HG02798 (cell line): ENCODE data around the gene RFLNA.
"Not testable (repeated sequence)": the region's sequence is repeated elsewhere in the genome, so short reads cannot be mapped to it uniquely, and the experiment has no call there.

Experiments
- ATAC-seq: cut with Tn5 transposase; IDR thresholded peaks from one replicate; pipeline ENCODE4 v1.9.1; 2021; ENCODE audit warnings: mild to moderate bottlenecking; ENCODE audit not compliant: unreplicated experiment, poor library complexity

Gene RFLNA

DNA sequence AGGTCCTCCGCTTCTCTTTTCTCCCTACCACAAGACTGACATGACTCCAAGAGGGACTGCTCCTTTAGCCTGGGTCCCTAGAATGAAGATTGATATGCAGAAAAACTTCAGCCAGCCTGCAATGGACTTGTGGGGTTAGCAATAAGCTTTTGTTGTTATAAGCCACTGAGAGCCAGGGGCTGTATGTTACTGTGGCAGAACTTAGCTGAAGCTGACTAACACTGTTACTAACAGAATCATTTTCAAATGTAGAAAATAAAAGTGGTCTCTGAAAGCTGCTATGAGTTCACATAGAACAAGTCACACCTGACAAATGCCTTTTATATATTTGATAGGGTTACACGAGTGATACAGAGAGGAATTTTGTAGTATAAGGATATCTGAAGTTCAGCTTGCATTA, 13.6 kb upstream of the RFLNA start:
- no peak for ATAC-seq

DNA sequence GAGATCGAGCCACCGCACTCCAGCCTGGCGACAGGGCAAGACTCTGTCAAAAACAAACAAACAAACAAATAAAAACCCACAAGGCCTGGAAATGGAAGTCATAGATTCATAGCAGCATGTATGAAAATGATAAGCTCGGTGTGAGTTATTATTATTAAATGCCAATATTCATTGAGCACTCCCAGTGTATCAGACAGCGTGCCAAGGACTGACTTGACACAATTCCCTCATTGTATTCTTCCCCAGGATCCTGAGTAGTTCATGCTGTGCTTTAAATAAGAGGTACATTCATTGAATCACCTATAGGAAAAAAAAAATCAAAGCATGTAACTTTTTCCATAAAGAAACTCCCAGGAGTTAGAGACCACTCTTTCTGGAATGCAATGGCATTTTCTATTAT, 12.6 kb upstream of the RFLNA start:
- ATAC-seq, result no peak

DNA sequence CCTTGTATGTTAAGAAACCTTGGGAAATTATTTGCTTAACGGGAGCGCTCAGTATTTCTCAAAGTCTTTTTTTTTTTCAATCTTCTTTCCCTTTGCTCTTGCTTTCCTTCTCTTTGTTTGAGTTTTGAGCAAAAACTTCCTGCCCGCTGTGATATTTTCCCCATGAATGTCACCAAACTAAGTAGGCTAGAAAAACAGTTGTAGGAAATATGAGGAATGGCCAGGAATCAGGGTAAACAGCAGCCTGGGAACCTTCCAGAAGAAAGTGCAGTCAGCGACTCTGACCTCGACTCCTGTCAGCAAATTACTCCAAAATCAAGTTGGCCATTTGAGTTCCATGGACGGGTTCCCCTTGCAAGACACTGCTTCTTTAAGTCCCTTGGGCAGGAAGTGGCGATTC, 11.6 kb upstream of the RFLNA start:
- no peak for ATAC-seq

DNA sequence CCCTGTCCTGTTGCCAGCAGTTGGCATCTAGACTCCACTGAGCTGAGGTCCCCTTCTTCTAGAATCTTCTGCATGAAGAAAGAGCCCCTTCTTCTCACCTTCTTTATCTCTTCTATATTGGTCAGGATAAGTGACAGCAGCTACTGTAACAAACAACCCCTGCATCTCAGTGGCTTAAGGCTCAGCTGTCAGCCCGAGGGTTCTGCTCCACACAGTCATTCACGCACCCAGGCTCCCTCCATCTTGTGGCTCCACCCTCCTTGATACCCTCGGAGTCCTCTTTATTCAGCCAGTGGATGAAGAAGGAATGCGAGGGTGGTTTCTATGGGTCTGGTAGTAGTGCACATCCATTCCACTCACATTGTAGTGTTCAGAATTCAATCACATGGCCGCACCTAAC, 10.5 kb upstream of the RFLNA start:
- ATAC-seq, result no peak

DNA sequence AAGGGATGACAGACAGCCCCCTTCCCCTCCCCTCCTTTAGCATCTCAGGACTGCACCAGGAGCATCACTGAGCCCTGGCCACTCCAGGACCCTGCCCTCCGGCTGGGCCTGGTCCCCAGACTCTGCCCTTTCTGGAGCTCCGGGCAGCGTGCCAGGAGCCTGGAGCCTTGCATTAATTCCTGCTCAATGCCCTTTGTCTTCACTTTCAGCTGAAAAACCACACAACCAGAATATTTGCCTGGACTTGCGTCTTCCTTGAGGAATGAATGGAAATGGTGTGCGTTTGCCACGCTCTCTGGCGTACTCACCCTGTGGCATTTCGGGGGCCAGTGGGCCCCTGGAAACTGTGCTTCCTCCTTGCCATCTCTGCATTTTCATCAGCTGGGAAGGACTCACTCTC, 8.5 kb upstream of the RFLNA start:
- no peak for ATAC-seq

DNA sequence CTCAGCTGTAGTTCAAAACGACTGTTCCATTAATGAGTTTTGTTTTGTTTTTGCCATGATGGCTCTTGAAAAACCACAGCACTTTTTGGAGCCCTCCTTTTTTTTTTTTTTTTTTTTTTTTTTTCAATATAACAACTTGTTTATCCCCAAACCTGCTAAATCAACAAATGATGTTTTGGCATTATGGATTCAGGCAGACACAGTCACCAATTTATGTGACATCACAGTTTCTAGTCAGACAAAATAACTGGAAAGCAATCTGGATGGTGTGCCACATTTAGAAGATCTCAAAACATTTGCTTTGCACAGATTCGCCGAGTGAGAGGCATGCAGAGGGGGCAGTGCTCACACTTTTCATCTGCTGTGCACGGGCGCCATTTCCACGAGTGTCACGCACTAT, 7.9 kb upstream of the RFLNA start:
- ATAC-seq, result no peak

DNA sequence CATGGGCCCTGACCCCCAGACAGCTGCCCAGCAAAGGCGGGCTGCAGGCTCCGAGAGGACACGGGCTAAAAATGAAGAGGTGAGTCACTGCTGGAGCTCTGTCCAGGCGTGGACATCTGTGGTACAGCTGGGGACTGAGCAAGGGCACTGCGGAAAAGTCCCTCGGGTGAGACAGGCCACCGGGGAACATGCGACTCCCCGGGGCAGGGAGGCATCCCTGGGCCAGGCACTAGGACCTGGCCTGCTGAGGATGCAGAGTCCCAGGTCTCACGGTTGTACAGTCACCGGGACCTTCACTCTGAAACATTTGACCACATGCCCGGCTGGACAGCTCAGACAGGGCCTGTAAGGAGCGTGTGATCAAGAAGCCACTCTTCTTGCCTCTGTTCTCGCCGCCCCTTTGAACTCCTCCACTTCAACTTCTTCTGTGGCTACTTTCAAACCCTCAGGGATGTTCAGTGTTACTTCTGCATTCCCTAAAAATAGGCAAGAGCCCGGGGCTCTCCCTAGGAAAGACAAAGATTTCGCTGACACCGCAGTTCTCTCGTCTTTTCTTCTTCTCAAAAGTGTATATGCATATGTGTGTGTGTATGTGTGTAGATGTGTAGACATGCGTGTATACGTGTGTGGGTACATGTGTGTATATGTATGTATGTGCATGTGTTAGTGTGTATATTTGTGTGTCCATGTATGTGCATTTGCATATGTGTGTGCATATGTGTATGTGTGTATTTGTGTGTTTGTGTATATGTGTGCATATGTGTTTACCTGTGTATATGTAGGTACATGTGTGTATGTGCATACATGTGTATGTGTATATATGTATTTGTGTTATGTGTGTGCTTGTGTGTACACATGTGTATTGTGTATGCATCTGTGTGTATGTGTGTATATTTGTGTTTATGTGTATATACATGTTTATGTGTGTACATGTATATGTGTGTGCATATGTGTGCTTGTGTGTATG, 5.0 kb upstream of the RFLNA start:
- no peak for ATAC-seq

DNA sequence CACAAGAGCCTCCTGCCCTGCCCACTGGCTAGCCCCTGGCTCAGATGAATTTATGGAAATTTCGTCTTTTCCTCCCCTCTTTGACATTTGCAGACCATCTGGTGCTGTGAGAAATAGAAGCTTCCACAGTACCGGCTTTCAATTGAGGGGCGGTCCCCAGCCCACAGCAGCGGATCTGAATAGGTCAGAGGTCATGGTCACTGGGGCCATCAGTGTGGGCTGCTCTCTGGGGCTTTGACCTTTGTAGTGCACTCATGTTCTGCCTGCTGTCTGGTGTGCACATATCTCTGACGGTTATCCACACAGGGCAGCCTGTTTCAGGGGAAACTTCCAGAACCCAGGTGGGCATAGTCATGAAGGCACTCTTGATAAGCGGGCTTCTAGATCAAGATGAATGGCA, 2.5 kb upstream of the RFLNA start:
- ATAC-seq, result no peak

DNA sequence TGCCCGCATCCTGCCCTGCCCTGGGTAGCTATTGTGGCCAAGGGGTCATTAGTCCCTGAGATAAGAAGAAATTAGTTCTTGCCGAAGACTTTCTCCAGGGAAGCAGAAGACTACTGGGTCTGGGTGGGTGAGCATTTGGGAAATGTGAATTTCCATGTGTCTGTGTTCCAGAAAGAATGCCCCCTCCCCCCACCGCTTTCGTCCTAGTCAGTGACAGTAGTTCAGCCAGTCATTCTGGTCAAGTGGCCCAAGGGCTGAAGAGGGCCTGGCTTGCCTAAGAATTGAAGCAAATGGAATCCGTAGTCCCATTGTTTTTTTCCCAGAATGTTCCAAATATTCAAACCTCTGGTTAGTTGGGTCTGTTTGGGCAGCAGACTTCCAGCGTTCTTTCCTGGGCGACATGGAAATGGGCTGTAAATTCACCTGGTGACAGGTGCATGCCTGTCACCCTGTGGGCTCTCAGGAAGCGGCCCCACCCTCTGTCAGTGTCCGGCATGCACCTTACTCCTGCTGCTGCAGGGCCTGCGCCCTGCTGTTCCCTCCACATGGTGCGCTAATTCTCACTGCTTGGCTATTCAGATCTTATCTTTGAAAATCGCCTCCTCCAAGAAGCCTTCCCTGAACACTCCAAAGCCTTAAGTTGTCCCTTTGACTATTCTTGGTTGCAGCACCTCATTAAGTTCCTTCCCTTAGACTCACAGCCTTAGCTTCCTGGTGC, 1.4 kb upstream of the RFLNA start:
- no peak for ATAC-seq

DNA sequence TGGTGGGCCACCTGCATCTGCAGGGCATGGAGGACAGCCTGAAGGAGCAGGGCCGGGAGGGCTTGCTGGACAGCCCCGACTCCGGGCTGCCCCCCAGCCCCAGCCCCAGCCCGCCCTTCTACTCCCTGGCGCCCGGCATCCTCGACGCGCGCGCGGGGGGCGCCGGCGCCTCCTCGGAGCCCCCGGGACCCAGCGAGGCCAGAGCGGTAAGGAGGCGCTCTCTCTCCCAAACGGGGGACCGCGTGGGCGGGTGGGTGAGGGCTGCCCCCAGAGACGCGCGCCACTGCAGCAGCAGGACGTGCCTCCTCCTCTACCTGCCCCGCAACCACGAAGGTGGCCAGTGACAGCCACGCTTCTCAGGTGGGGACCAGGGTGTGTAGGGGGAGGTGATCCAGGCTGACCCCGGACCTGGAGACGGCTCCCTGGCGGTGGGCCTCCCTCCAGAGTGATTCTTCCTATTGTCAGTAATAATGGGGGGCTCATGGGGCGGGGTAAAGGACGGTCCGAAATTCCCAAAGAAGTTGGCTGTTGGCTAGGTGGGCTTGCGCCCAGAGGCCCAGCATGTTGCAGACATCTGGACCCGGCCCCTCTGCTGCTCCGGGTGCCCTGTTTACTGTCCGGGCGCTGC, 652 bp downstream of the RFLNA start:
- ATAC-seq, result no peak

DNA sequence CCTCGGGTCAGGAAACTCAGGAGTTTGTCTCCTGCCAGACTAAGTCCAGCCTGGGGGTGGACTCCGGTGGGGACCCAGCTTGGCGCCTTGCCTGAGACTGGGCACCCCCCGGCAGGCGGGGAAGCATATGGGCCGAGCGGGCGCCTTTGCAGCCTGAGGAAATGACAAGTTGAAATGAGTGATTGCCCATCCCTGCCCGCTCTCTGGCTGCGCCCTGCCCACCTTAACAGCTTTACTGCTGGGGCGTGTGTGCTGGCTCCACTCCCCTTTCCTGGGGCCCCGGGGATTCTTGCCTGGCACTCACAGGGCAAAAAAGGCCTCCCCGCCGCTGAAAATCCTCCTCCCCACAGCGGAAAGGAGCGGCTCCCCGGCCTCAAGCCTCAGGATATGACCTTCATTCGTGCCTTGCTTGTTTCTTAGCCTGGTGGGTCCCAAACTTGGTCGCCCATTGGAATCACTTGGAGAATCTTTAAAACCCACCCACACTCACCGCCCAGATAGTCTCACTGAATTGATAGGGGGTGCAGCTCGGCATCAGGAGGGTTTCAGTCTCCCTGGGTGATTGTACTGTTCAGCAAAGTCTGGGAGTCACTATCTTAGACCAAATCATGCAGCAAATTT, 1.5 kb downstream of the RFLNA start:
- no peak for ATAC-seq

DNA sequence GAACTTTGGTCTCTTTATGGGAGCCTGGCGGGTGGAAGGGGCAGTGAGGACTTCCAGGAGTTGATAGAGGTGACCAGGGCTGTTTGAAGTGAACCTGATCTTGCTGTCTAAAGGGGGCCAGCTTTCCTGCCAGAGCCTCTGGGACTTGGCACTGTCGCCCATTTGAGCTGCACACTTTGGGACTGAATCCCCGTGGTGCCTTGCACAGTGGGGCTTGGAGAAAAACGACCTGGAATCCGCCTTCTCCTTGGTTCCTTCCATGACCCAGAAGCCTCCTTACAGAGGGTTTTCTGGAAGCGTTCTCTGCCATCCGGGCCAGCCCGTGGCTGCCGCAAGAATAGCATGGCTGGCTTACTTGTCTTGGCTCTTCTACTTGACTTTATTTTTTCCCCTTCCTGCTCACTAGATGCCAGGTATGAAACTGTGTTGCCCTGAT, 2.0 kb downstream of the RFLNA start:
- ATAC-seq, result no peak

DNA sequence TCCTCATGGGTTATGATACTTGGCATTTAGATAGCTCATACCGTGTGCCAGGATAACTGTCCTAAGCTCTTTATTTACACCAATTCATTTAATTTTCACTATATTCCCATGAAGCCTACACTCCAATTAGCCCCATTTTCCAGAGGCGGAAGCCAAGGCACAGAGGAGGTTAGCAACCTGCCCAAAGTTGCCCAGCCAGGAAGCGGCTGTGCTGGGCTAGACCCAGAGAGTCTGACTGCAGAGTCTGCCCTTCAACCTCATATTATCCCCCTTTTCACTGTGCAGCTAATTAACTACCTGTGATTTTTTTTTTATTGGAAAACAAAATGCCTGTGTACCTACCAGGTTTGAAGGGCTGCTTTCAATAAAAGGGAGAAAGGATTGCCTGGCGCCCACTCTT, 2.5 kb downstream of the RFLNA start:
- ATAC-seq, result no peak

DNA sequence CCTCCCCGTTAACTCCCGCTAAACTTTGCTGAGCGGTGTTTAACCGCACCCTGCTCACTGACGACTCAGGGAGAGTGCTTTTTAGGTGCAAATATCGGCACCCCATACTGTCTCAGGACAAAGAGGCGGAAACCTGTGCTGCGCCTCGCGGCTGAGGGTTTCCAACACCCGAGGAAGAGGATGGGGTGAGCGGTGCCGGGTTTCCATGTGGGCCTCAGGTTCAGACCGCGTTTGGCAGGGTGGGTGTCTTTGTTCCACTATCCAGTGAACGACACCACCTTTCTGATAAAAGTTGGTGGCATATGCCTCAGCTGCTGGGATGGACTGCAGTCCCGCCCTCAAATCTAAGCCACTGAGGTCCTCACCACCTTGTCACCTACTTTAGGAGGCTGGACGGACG, 3.0 kb downstream of the RFLNA start:
- ATAC-seq, result no peak

DNA sequence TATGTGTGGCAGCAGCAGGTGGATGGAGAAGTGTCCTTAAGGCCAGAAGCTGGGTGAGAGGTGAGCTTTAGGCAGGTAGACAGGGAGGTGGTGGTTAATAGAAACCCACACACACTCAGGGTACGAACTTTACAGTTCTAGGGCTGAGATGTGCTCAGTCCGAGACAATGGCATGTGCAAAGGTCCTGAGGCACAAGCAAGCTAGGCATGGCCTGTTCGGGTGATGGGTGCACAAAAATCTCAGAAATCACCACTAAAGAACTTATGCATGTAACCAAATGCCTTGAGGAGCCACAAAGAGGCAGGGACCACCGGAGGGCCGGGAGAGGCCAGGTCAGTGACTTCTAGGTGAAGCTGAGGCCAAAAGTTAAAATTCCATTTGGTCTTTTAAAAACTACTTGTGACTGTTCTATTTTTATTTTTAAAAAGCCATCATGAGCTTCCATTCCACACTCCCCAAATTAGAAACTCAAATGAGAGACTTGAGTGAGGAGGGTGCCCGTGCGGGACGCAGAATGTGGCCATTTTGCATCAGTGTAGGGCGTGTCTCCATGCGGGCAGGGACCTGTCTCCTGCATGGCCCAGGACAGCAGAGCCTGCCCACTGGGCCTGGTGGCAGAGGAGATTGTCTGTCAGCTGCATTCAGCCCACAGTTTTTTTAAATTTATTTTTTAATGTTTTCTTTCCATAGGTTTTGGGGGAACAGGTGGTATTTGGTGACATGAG, 4.0 kb downstream of the RFLNA start:
- ATAC-seq, result no peak

DNA sequence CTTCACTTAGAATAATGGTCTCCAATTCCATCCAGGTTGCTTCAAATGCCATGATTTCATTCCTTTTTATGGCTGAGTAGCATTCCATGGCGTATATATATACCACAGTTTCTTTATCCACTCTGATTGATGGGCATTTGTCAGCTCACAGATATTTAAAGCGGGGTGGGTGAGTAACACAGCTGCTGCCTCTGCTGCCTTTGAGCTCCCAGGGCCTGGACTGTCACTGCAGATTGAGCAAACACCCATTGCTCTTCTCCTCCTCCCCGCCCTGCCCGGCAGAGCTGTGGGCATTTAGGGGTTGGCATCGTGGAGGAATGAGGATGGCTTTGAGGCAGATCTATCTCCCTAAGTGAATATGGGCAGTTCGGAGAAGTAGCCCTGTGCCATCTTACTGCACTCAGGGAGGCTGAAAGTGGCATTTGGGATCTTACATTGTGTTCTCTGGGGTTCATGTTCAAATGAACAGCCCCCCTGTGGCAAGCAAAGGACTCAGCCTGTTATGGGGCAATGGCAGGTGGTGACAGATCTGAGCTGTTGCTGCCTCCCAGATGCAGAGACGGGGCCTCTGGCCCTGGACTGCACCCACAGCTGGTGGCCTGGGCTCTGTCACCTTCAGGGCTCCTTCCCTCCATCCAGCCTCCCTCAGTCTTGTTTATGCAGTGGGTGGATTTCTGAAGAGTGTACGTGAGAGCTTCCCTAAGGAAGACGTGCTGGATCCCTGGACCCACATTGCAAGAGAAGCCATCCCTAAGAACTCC, 4.9 kb downstream of the RFLNA start:
- ATAC-seq, result no peak

DNA sequence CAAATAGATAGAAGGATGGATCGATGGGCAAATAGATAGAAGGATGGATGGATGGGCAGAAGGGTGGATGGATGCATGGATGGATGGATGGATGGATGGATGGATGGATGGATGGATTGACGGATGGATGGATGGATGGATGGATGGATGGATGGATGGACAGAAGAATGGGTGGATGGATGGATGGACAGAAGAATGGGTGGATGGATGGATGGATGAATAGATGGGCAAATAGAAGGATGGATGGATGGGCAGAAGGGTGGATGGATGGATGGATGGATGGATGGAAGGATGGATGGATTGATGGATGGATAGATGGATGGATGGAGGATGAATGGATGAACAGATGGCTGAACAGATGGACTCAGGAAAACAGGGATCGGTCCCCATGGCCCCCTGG, 5.8 kb downstream of the RFLNA start:
- ATAC-seq, result not testable (repeated sequence)

DNA sequence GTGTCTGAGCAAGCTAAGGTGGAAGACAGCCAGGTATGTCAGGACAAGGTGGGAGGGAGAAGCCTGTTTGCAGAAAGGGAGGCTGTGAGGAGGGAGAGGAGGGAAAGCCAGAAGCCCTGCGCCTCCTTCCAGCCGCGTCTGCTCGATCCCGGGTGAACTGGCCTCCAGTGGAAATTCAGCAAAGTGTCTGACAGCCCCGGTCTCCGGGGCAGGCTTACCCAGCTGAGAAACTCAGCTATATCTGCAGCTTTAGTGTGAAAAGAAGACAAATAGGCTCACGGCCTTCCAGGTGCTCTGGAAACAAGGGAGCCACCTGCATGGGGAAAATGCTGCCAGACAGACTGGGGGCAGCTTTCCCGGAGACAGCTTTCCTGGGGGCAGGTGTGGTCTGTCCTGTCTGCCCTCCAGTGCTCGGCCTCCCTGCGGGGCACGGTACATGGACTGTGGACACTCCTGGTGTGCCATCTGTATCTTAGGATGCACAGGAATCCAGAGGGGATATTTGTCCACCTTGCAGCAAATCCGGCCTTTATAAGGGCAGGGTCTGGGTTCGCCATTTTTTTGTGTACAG, 6.3 kb downstream of the RFLNA start:
- ATAC-seq, result no peak

DNA sequence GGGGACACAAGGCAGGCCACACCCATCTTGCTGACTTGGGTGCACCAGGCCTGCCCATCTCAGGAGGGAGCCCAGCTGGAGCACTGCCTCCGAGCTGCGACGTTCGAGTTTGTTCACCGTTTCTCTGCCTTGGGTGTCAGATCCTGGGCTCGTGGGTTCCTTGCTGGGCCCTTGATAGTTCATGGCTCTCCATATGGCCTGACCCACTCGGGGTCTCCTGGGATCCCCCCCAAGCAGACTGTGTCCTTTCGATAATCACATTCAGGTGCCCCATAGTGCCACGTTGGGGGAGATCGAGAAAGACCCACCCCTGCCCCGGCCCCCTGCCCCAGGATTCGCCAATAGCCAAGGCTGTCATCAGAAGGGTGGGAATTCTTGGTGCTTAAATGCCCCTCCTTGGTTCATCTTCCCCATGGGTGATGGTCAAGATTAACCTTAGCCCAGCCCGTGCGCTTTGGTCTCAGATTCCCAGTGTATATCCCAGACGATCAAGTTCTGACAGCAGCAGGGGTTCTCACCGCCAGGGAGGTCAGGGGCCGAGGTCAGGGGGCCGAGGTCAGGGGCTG, 7.4 kb downstream of the RFLNA start:
- no peak for ATAC-seq
